Ascending aorta (tissue), 2 donors: ENCODE measurements around the gene NRDC. TPM values are rescaled to one million over a fixed set of nuclear protein-coding genes. Genes with fewer than 3 reads are reported as not detected.

Experiments
- DNase-seq, 2 donors: peaks; one replicate each; pipeline ENCODE4 v3.0.0-alpha.2; 2019; ENCODE audit warnings: low spot score in 2 of 2
- H3K27ac ChIP-seq, 2 donors: fragments of 200-600 bp; sonication (generic); one replicate each; pipeline ENCODE4 v1.5.1; 2016 to 2017; ENCODE audit warnings: mild to moderate bottlenecking in 1 of 2
- H3K27me3 ChIP-seq: fragments of 200-600 bp; sonication (generic); one replicate; pipeline ENCODE4 v1.5.1; 2017
- H3K36me3 ChIP-seq, 2 donors: fragments of 200-600 bp; sonication (generic); one replicate each; pipeline ENCODE4 v1.5.1; 2016
- H3K4me1 ChIP-seq, 2 donors: fragments of 200-600 bp; sonication (generic); one replicate each; pipeline ENCODE4 v1.5.1; 2016 to 2017; ENCODE audit warnings: mild to moderate bottlenecking in 1 of 2
- H3K4me3 ChIP-seq, 2 donors: fragments of 200-600 bp; sonication (generic); one replicate each; pipeline ENCODE4 v1.5.1; 2016 to 2017; ENCODE audit warnings: mild to moderate bottlenecking in 1 of 2
- H3K9me3 ChIP-seq, 2 donors: fragments of 200-600 bp; sonication (generic); one replicate each; pipeline ENCODE4 v1.5.1; 2016
- CTCF ChIP-seq, 3 experiments: fragments of 200-600 bp in 2 of 3; fragments of 450-650 bp in 1 of 3; sonication (generic) in 2 of 3; IDR thresholded peaks; one replicate each; pipeline ENCODE4 v1.5.1; 2016 to 2019; ENCODE audit warnings: antibody characterized with exemption in 3 of 3, mild to moderate bottlenecking in 1 of 3, moderate library complexity in 1 of 3
- intact Hi-C: fragments of 100-400 bp; cut with DNase I; formaldehyde crosslinking; loops from one replicate; pipeline ENCODE4 v1.15.1; 2023
- total RNA-seq: library from RNA; depleted of rRNA; stranded (reverse); fragments of >200 nt; gene quantifications from one replicate; pipeline ENCODE4 v1.1.0, GENCODE V29; 2016

NRDC gene
- total RNA-seq = 40.0 TPM

DNA sequence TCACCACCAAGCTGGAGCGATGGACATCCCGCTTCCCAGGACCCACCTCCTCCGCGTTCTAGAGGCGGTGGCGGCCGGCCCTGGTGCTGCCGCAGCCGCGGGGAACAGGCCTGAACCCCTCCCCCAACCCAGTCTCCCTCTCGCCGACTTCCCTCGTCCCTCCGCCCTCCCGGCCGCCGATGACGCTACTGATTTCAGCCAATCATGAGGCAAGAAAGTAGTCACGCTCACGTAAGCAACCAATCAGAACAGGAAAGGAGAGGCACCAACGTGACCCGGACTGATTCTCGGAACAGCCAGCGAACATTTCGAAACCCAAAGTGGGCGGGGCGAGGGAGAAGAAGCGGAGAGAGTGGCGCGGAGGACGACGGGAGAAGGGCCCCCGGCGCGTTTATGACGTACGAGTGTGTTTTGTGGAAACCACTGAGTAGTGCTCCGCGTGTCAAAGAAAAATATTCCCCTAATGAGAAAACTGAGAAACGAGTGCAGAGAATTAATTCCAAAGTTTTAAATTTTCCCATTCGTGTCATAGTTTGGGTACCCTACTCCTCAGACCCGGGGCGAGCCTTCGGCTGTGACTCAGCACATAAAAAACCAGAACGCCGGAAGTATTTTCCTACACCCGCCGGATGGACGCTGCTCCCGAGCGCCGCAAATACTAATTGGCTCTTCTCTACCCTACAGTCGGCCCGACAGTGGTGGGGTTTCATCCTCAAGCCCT is at the start of gene NRDC:
Gene NRDC (minus strand): TSS at position 112 of the 721 bp plus-strand sequence. CDS start 112 bp downstream, outside the sequence.
- Histone ChIP-seq H3K36me3 (no peaks in the 10 kb centered on the region), H3K27me3 (no peaks in the 10 kb centered on the region), H3K4me1 (peaks cover 5 to 27% of the 10 kb centered on the region in 2 donors), H3K4me3 (peak within 1 kb of the TSS; percentile 71 to 83), H3K9me3 (no peaks in the 10 kb centered on the region), H3K27ac (peak within 1 kb of the TSS; percentile 94 to 99)
- TF ChIP-seq CTCF (IDR thresholded peaks at IDR 0.05) = no peak
- peak; percentile 99 to 100 for DNase-seq
- intact Hi-C loops = loop anchor here (2.0 to 5.0 kb wide), 5 partner anchors 176 to 921 kb away; partner anchors contain the start of genes CC2D1B, OSBPL9, RNF11 and TXNDC12

DNA sequence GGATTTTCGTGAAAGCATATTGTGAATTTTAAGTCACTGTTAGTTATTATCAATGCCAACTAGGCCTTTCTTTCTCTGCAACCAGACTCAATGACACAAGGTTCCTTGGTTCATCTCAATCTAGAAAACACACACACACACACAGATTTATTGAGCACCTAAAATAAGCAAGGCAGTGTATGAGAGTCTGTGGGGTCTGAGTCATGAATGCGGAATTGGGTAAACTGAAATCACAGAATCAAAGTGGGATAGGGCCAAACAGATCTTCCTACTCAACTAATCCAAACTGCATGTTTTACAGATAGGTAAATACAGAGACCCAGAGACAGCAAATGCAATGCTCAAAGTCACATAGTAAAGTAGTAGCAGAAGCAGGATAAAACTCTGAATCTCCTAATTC is 48.5 kb upstream of the NRDC start:
- no peak for TF ChIP-seq CTCF (IDR thresholded peaks at IDR 0.05)
- intact Hi-C loops = no loop called here
- Histone ChIP-seq H3K27ac (no peak overlapping the region), H3K9me3 (no peaks in the 10 kb centered on the region), H3K4me3 (no peak overlapping the region), H3K36me3 (no peaks in the 10 kb centered on the region), H3K4me1 (no peaks in the 10 kb centered on the region), H3K27me3 (no peaks in the 10 kb centered on the region)
- no peak for DNase-seq

DNA sequence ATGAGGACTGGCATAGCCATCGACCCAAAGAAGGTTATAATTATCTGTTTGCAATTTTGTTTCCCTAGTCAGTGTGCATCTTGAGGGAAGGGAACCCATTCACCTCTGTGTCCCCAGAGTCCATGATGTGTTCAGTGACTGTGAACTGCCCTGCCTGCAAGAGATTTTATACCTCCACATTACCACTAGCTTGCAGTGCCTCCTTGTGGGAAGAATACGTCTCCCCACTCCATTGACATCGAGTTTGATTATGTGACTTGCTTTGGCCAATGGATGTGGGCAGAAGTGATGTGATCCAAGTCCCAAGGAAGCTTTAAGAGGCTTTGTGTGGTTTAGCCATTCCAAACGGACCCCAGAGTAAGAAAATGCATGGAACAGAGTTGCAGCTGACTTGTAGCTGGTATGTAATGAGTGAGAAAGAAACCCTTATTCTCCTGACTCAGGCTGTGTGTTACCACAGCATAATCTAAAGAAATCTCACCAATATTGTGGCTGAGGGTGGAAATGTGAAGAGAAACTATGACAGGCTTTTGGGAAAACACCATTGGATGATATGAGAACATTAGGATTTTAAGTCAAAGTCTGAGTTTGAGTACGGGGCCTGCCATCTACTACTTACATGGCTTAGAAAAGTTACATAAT is 47.8 kb upstream of the NRDC start:
- no peaks in the 10 kb centered on the region for H3K9me3 ChIP-seq
- intact Hi-C loops = no loop called here
- DNase-seq = no peak
- H3K27ac ChIP-seq = no peak overlapping the region
- H3K27me3 ChIP-seq = no peaks in the 10 kb centered on the region
- no peaks in the 10 kb centered on the region for H3K4me1 ChIP-seq
- peak in 1 of 3 experiments; percentile 32 for TF ChIP-seq CTCF (IDR thresholded peaks at IDR 0.05)
- no peaks in the 10 kb centered on the region for H3K36me3 ChIP-seq
- H3K4me3 ChIP-seq = no peak overlapping the region

GRCh38 chr1:51924455-51924854 is 45.9 kb upstream of the NRDC start:
- DNase-seq = no peak
- H3K4me1 ChIP-seq = no peaks in the 10 kb centered on the region
- no peaks in the 10 kb centered on the region for H3K36me3 ChIP-seq
- H3K27ac ChIP-seq = no peak overlapping the region
- H3K4me3 ChIP-seq = no peak overlapping the region
- H3K27me3 ChIP-seq = no peaks in the 10 kb centered on the region
- intact Hi-C loops = no loop called here
- TF ChIP-seq CTCF (IDR thresholded peaks at IDR 0.05) = no peak
- H3K9me3 ChIP-seq = no peaks in the 10 kb centered on the region

DNA sequence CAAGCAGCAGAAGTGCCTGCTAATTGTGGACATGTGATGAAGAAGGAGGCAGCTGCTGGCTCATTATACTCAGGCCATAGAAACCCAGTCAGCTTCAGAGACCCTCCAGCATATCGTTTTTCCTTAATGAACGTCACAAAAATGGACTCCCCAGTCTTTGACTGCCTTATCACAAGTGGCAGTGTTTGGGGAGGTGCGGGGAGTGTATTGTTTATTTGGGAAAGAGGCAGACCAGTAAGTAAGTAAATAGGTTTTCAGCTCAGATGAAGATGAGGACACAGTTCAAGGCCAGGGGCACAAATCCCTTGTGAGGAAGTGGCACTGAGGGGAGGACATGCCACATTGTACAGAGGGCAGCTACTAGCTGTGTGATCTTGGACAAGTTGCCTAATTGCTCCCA is 43.5 kb upstream of the NRDC start:
- Histone ChIP-seq H3K9me3 (no peaks in the 10 kb centered on the region), H3K27me3 (no peaks in the 10 kb centered on the region), H3K27ac (no peak overlapping the region), H3K4me3 (no peak overlapping the region), H3K36me3 (no peaks in the 10 kb centered on the region), H3K4me1 (no peaks in the 10 kb centered on the region)
- TF ChIP-seq CTCF (IDR thresholded peaks at IDR 0.05) = no peak
- intact Hi-C loops = no loop called here
- DNase-seq = no peak
